ENCODE results near the gene YIPF4. TPM values are rescaled to one million over a fixed set of nuclear protein-coding genes. Genes with fewer than 3 reads are reported as not detected.

YIPF4 gene
- total and polyA plus RNA-seq, 2 experiments from 2014 or later = 8.8 to 68.8 TPM

DNA sequence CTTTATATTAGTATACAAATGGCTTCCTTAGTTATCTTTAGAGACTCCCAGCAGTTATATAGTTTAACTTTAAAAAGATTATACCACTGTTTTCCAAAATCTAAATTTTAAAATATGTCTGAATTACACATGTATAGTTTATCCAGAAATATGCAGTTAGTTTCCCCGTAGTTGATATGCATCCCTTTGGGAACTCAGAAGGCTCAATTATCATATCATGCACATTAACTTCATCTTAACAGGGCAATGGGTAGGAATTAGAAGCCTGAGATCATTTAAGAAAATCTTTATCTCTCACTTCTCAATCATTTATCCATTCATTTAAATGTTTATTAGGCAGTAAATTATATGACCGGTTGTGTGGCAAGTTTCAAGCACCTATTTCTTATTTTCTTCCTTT lies 40.2 kb upstream of the YIPF4 start:
- no peak overlapping the region for H3K4me3 ChIP-seq
- H3K36me3 ChIP-seq = peaks cover 3% of the 10 kb centered on the region
- H3K4me1 ChIP-seq (ENCODE audit: low read depth) = no peaks in the 10 kb centered on the region
- no peak overlapping the region for H3K27ac ChIP-seq
- TF ChIP-seq, protein P1, sequence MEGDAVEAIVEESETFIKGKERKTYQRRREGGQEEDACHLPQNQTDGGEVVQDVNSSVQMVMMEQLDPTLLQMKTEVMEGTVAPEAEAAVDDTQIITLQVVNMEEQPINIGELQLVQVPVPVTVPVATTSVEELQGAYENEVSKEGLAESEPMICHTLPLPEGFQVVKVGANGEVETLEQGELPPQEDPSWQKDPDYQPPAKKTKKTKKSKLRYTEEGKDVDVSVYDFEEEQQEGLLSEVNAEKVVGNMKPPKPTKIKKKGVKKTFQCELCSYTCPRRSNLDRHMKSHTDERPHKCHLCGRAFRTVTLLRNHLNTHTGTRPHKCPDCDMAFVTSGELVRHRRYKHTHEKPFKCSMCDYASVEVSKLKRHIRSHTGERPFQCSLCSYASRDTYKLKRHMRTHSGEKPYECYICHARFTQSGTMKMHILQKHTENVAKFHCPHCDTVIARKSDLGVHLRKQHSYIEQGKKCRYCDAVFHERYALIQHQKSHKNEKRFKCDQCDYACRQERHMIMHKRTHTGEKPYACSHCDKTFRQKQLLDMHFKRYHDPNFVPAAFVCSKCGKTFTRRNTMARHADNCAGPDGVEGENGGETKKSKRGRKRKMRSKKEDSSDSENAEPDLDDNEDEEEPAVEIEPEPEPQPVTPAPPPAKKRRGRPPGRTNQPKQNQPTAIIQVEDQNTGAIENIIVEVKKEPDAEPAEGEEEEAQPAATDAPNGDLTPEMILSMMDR (IDR thresholded peaks at IDR 0.05; ENCODE audit: low read depth, low read length) = no peak
- no peaks in the 10 kb centered on the region for H3K9me3 ChIP-seq (ENCODE audit: low read depth)
- no peaks in the 10 kb centered on the region for H3K27me3 ChIP-seq
- DNase-seq (ENCODE audit: low read depth in 1 of 2, low spot score in 1 of 2) = no peak

- no peak for DNase-seq (ENCODE audit: low read depth in 1 of 2, low spot score in 1 of 2)
- Histone ChIP-seq H3K27me3 (no peaks in the 10 kb centered on the region), H3K9me3 (ENCODE audit: low read depth) (no peaks in the 10 kb centered on the region), H3K27ac (no peak overlapping the region), H3K36me3 (peaks cover 3% of the 10 kb centered on the region), H3K4me3 (no peak overlapping the region), H3K4me1 (ENCODE audit: low read depth) (no peaks in the 10 kb centered on the region)
- TF ChIP-seq, protein P1 (IDR thresholded peaks at IDR 0.05; ENCODE audit: low read depth, low read length) = no peak
Measured at GRCh38 chr2:32237996-32238395, 39.7 kb upstream of the YIPF4 start.

DNA sequence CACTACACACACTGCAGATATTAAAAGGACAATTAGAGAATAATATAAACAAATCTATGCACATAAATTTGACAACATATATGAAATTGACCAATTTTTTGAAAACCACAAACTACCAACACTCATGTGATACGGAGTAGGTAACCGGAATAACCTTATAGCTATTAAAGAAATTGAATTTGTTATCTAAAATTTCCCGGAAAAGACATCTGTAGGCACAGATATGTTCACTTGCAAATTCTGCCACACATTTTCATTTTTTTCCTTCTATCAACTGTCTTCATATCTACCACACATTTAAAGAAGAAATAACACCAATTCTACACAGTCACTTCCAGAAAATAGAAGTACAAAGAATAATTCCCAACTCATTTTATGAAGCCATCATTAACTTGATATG lies 35.4 kb upstream of the YIPF4 start:
- Histone ChIP-seq H3K4me3 (no peak overlapping the region), H3K27me3 (no peaks in the 10 kb centered on the region), H3K9me3 (ENCODE audit: low read depth) (no peaks in the 10 kb centered on the region), H3K36me3 (no peaks in the 10 kb centered on the region), H3K27ac (no peak overlapping the region), H3K4me1 (ENCODE audit: low read depth) (no peaks in the 10 kb centered on the region)
- DNase-seq (ENCODE audit: low read depth in 1 of 2, low spot score in 1 of 2) = no peak
- TF ChIP-seq, protein P1 (IDR thresholded peaks at IDR 0.05; ENCODE audit: low read depth, low read length) = no peak

DNA sequence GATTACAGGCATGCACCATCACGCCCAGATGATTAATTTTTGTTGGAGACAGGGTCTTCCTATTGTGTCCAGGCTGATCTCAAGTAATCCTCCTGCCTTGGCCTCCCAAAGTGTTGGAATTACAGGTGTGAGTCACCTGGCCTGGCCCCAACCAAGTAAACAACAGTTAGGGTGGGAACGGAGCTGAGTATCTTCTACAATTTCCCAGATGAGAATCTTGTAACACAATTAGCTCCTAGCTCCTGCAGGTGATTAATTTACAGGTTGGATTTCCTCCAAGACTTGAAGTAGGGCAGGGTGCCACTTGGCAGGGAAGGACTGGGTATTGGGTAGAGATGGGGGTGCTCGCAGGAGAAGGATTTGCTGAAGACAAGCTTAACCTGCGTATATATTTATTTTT lies 30.8 kb upstream of the YIPF4 start:
- Histone ChIP-seq H3K4me3 (no peak overlapping the region), H3K27me3 (no peaks in the 10 kb centered on the region), H3K9me3 (ENCODE audit: low read depth) (no peaks in the 10 kb centered on the region), H3K36me3 (no peaks in the 10 kb centered on the region), H3K27ac (no peak overlapping the region), H3K4me1 (ENCODE audit: low read depth) (no peaks in the 10 kb centered on the region)
- no peak for DNase-seq (ENCODE audit: low read depth in 1 of 2, low spot score in 1 of 2)
- TF ChIP-seq, protein P1 (IDR thresholded peaks at IDR 0.05; ENCODE audit: low read depth, low read length) = no peak

DNA sequence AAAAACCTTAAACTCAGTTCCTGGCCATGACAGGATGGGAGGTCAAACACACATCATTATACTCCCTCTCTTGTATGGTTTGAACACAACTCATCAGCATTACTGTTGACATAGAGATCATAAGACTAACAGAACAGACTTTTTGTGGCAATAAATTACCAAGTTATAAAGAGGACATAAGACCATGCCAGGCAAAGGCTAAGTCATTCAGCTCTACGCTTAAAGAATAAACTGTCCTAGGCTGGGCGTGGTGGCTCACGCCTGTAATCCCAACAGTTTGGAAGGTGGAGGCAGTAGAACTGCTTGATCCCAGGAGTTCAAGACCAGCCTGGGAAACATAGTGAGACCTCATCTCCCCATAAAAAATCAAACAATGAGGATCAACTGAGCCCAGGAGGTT lies 29.4 kb upstream of the YIPF4 start:
- Histone ChIP-seq H3K4me1 (ENCODE audit: low read depth) (no peaks in the 10 kb centered on the region), H3K27me3 (no peaks in the 10 kb centered on the region), H3K4me3 (no peak overlapping the region), H3K9me3 (ENCODE audit: low read depth) (no peaks in the 10 kb centered on the region), H3K36me3 (no peaks in the 10 kb centered on the region), H3K27ac (no peak overlapping the region)
- no peak for DNase-seq (ENCODE audit: low read depth in 1 of 2, low spot score in 1 of 2)
- TF ChIP-seq, protein P1 (IDR thresholded peaks at IDR 0.05; ENCODE audit: low read depth, low read length) = no peak

DNA sequence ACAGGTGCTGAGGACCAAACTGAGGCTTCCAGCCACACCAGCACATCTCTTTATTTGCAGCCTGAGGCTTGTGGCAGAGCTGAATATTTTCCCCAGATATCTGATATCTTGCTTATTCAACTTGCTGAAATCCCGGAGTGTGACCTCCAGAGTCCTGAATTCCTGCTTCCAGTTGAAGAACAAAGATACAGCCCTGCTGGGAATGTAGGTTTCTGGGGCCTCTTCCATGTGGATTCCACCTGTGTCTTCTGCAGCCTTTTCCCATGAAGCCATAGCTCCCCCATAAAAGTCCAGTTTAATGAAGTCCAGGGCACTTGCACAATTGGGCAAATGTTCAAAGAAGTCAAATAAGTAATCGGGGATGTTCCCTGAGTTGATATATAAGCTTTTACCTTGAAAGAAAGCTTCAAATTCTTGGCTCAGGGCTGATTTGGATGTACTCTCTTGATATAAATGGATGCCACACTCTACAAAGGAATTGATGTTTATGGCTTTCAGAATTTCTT lies 27.9 kb upstream of the YIPF4 start:
- no peaks in the 10 kb centered on the region for H3K9me3 ChIP-seq (ENCODE audit: low read depth)

More for the DNA sequence above, 27.9 kb upstream of the YIPF4 start:
- Histone ChIP-seq H3K36me3 (no peaks in the 10 kb centered on the region), H3K4me3 (no peak overlapping the region), H3K4me1 (ENCODE audit: low read depth) (no peaks in the 10 kb centered on the region), H3K27ac (no peak overlapping the region), H3K27me3 (no peaks in the 10 kb centered on the region)
- DNase-seq (ENCODE audit: low read depth in 1 of 2, low spot score in 1 of 2) = no peak
- TF ChIP-seq, protein P1 (IDR thresholded peaks at IDR 0.05; ENCODE audit: low read depth, low read length) = no peak

Data from cardiac muscle cell (in vitro differentiated cells and primary cell).